AG09309 (cell line): Measurements from ENCODE around the gene PES1.
"Not testable (repeated sequence)": the region's sequence is repeated elsewhere in the genome, so short reads cannot be mapped to it uniquely, and the experiment has no call there.

ENCODE experiments used
- DNase-seq: peaks from one replicate; pipeline ENCODE4 v3.0.0-alpha.2; 2010; ENCODE audit warnings: low read depth
- H3K4me3 ChIP-seq: 2 replicates; pipeline ENCODE4 v1.5.1; 2011; ENCODE audit warnings: mild to moderate bottlenecking, low read depth, low read length, moderate library complexity; ENCODE audit not compliant: control insufficient read depth
- CTCF ChIP-seq: IDR thresholded peaks from 2 replicates; pipeline ENCODE4 v1.5.1; 2011; ENCODE audit warnings: mild to moderate bottlenecking, low read depth, low read length, inconsistent platforms; ENCODE audit not compliant: insufficient read depth, control insufficient read depth; ENCODE audit errors: missing control alignments

The PES1 gene

GRCh38 chr22:30603801-30604200 is 12.1 kb upstream of the PES1 start:
- no peak overlapping the region for H3K4me3 ChIP-seq
- DNase-seq = no peak
- TF ChIP-seq CTCF = no peak

GRCh38 chr22:30602049-30602448 is 10.3 kb upstream of the PES1 start:
- DNase-seq = no peak
- H3K4me3 ChIP-seq = no peak overlapping the region
- peak; percentile 39 for TF ChIP-seq CTCF

GRCh38 chr22:30601464-30601863 is 9.8 kb upstream of the PES1 start:
- TF ChIP-seq CTCF = no peak
- no peak for DNase-seq
- H3K4me3 ChIP-seq = no peak overlapping the region

- no peak overlapping the region for H3K4me3 ChIP-seq
- no peak for DNase-seq
- TF ChIP-seq CTCF = no peak
Observed at GRCh38 chr22:30600921-30601320, 9.2 kb upstream of the PES1 start.

- H3K4me3 ChIP-seq = no peak overlapping the region
- DNase-seq = no peak
- no peak for TF ChIP-seq CTCF
Observed at GRCh38 chr22:30598986-30599385, 7.3 kb upstream of the PES1 start.

- DNase-seq = no peak
- H3K4me3 ChIP-seq = no peak overlapping the region
- TF ChIP-seq CTCF = no peak
Observed at GRCh38 chr22:30596886-30597285, 5.2 kb upstream of the PES1 start.

GRCh38 chr22:30596199-30596598 is 4.5 kb upstream of the PES1 start:
- no peak overlapping the region for H3K4me3 ChIP-seq
- no peak for DNase-seq
- TF ChIP-seq CTCF = no peak

GRCh38 chr22:30592360-30592713 is 627 bp upstream of the PES1 start:
- peak overlapping the region; percentile 16 for H3K4me3 ChIP-seq
- DNase-seq = not testable (repeated sequence)
